HUES64 (cell line): ENCODE data around the gene AIMP1.

ENCODE experiments used
- H3K27ac ChIP-seq: 2 replicates; pipeline ENCODE4 v1.7.0; 2013; ENCODE audit warnings: low read depth, low read length, inconsistent platforms
- H3K27me3 ChIP-seq: 2 replicates; pipeline ENCODE4 v1.6.1; 2013; ENCODE audit warnings: mild to moderate bottlenecking, low read length; ENCODE audit not compliant: insufficient read depth
- H3K36me3 ChIP-seq: 2 replicates; pipeline ENCODE4 v1.6.1; 2013; ENCODE audit warnings: mild to moderate bottlenecking, low read length; ENCODE audit not compliant: insufficient read depth
- H3K4me1 ChIP-seq: 2 replicates; pipeline ENCODE4 v1.6.1; 2013; ENCODE audit warnings: mild to moderate bottlenecking, low read length, moderate library complexity; ENCODE audit not compliant: insufficient read depth
- H3K4me3 ChIP-seq: 2 replicates; pipeline ENCODE4 v1.5.1; 2013; ENCODE audit warnings: mild to moderate bottlenecking, low read length, moderate library complexity
- H3K9ac ChIP-seq: 2 replicates; pipeline ENCODE4 v1.6.1; 2013; ENCODE audit warnings: mild to moderate bottlenecking, low read depth, low read length
- H3K9me3 ChIP-seq: 2 replicates; pipeline ENCODE4 v1.6.1; 2013; ENCODE audit warnings: low read depth, low read length; ENCODE audit not compliant: insufficient read depth
- WGBS: fragments of 150-250, 120-280 bp; methylation state at CpG from one replicate; pipeline ENCODE4 v1.1.7; 2013; ENCODE audit warnings: missing lambda C conversion rate; 5-methylcytosine and 5-hydroxymethylcytosine counted together

AIMP1 gene

GRCh38 chr4:106351016-106351415 lies 34.7 kb downstream of the AIMP1 start:
- no peak overlapping the region for H3K9ac ChIP-seq
- H3K27ac ChIP-seq, result no peak overlapping the region
- no peak overlapping the region for H3K4me3 ChIP-seq
- H3K9me3 ChIP-seq, result no peaks in the 10 kb centered on the region
- no peaks in the 10 kb centered on the region for H3K27me3 ChIP-seq
- peaks cover 24% of the 10 kb centered on the region for H3K36me3 ChIP-seq
- peaks cover 3% of the 10 kb centered on the region; the same call in 1 of the 2 replicates for H3K4me1 ChIP-seq

GRCh38 chr4:106353786-106354185 lies 37.4 kb downstream of the AIMP1 start:
- Histone ChIP-seq H3K36me3 (peaks cover 3% of the 10 kb centered on the region), H3K9me3 (no peaks in the 10 kb centered on the region), H3K4me3 (no peak overlapping the region), H3K27ac (no peak overlapping the region), H3K27me3 (no peaks in the 10 kb centered on the region), H3K9ac (no peak overlapping the region), H3K4me1 (peaks cover 3% of the 10 kb centered on the region; the same call in 1 of the 2 replicates)
- WGBS, result 92% methylated on average over 1 of the region's 1 CpG

- H3K27me3 ChIP-seq, result no peaks in the 10 kb centered on the region
- H3K9ac ChIP-seq, result no peak overlapping the region
- no peak overlapping the region for H3K4me3 ChIP-seq
- no peaks in the 10 kb centered on the region for H3K36me3 ChIP-seq
- WGBS, result 79% methylated on average over 4 of the region's 4 CpGs
- H3K27ac ChIP-seq, result no peak overlapping the region
- H3K4me1 ChIP-seq, result peaks cover 3% of the 10 kb centered on the region; the same call in 1 of the 2 replicates
- no peaks in the 10 kb centered on the region for H3K9me3 ChIP-seq
Observed at GRCh38 chr4:106355193-106355592, 38.8 kb downstream of the AIMP1 start.

- 89% methylated on average over 1 of the region's 1 CpG for WGBS
- H3K4me1 ChIP-seq, result peaks cover 3% of the 10 kb centered on the region; the same call in 1 of the 2 replicates
Observed at GRCh38 chr4:106358899-106359298, 42.5 kb downstream of the AIMP1 start.

GRCh38 chr4:106362086-106362825 lies 45.9 kb downstream of the AIMP1 start:
- Histone ChIP-seq H3K27ac (no peak overlapping the region), H3K9ac (no peak overlapping the region), H3K27me3 (no peaks in the 10 kb centered on the region), H3K4me3 (no peak overlapping the region), H3K9me3 (no peaks in the 10 kb centered on the region), H3K4me1 (no peaks in the 10 kb centered on the region), H3K36me3 (no peaks in the 10 kb centered on the region)
- WGBS, result 87% methylated on average over 3 of the region's 3 CpGs

More at GRCh38 chr4:106358899-106359298, 42.5 kb downstream of the AIMP1 start:
- Histone ChIP-seq H3K27me3 (no peaks in the 10 kb centered on the region), H3K36me3 (no peaks in the 10 kb centered on the region), H3K9me3 (no peaks in the 10 kb centered on the region), H3K27ac (no peak overlapping the region), H3K9ac (no peak overlapping the region), H3K4me3 (no peak overlapping the region)

GRCh38 chr4:106364282-106364681 lies 47.9 kb downstream of the AIMP1 start:
- H3K9ac ChIP-seq, result no peak overlapping the region
- no peak overlapping the region for H3K27ac ChIP-seq
- H3K4me1 ChIP-seq, result no peaks in the 10 kb centered on the region
- no peaks in the 10 kb centered on the region for H3K9me3 ChIP-seq
- no peak overlapping the region for H3K4me3 ChIP-seq
- WGBS, result 96% methylated on average over 1 of the region's 1 CpG
- H3K27me3 ChIP-seq, result no peaks in the 10 kb centered on the region
- H3K36me3 ChIP-seq, result no peaks in the 10 kb centered on the region

- 97% methylated on average over 1 of the region's 1 CpG for WGBS
- Histone ChIP-seq H3K36me3 (no peaks in the 10 kb centered on the region), H3K27ac (no peak overlapping the region), H3K9me3 (no peaks in the 10 kb centered on the region), H3K4me3 (no peak overlapping the region), H3K27me3 (no peaks in the 10 kb centered on the region), H3K9ac (no peak overlapping the region), H3K4me1 (0 out of 2 replicates have a peak, but pooled peaks cover 3% of the 10 kb centered on the region)
Observed at GRCh38 chr4:106365613-106366012, 49.3 kb downstream of the AIMP1 start.

GRCh38 chr4:106366026-106366425 lies 49.7 kb downstream of the AIMP1 start:
- no peaks in the 10 kb centered on the region for H3K9me3 ChIP-seq
- no peak overlapping the region for H3K9ac ChIP-seq
- no peaks in the 10 kb centered on the region for H3K27me3 ChIP-seq
- H3K4me1 ChIP-seq, result 0 out of 2 replicates have a peak, but pooled peaks cover 3% of the 10 kb centered on the region
- no peak overlapping the region for H3K4me3 ChIP-seq
- no peaks in the 10 kb centered on the region for H3K36me3 ChIP-seq
- no peak overlapping the region for H3K27ac ChIP-seq

GRCh38 chr4:106367072-106367471 lies 50.7 kb downstream of the AIMP1 start:
- H3K36me3 ChIP-seq, result no peaks in the 10 kb centered on the region
- WGBS, result 93% methylated on average over 5 of the region's 5 CpGs
- H3K4me1 ChIP-seq, result 0 out of 2 replicates have a peak, but pooled peaks cover 3% of the 10 kb centered on the region
- no peak overlapping the region for H3K27ac ChIP-seq
- no peak overlapping the region for H3K9ac ChIP-seq
- no peak overlapping the region for H3K4me3 ChIP-seq
- no peaks in the 10 kb centered on the region for H3K9me3 ChIP-seq
- H3K27me3 ChIP-seq, result no peaks in the 10 kb centered on the region

GRCh38 chr4:106368678-106369077 lies 52.3 kb downstream of the AIMP1 start, which contains the start of gene GIMD1:
TSS of gene GIMD1 (minus strand) at chr4:106368778. CDS start at chr4:106367435, 1,343 bp downstream.
- Histone ChIP-seq H3K9ac (no peak within 1 kb of the TSS), H3K27ac (no peak within 1 kb of the TSS), H3K4me3 (no peak within 1 kb of the TSS), H3K36me3 (no peaks in the 10 kb centered on the region), H3K27me3 (no peaks in the 10 kb centered on the region), H3K4me1 (0 out of 2 replicates have a peak, but pooled peaks cover 3% of the 10 kb centered on the region), H3K9me3 (no peaks in the 10 kb centered on the region)
- 98% methylated on average over 4 of the region's 5 CpGs for WGBS

GRCh38 chr4:106369456-106370060 lies 53.2 kb downstream of the AIMP1 start:
- no peaks in the 10 kb centered on the region for H3K36me3 ChIP-seq
- no peak overlapping the region for H3K9ac ChIP-seq
- H3K4me3 ChIP-seq, result no peak overlapping the region
- 53% methylated on average over 5 of the region's 6 CpGs for WGBS
- H3K27me3 ChIP-seq, result no peaks in the 10 kb centered on the region
- no peak overlapping the region for H3K27ac ChIP-seq
- no peaks in the 10 kb centered on the region for H3K9me3 ChIP-seq
- H3K4me1 ChIP-seq, result 0 out of 2 replicates have a peak, but pooled peaks cover 3% of the 10 kb centered on the region
